G401.6 (cell line): ENCODE measurements around the gene PKHD1.

Source experiments
- FAIRE-seq: peaks from 2 replicates; lab custom pipeline; 2012; peaks lifted over from hg19 to GRCh38; lab: Jason Lieb, UNC

PKHD1 gene

GRCh38 chr6:51678905-51679620, 408.4 kb downstream of the PKHD1 start:
- no peak for FAIRE-seq

- no peak for FAIRE-seq
Observed at GRCh38 chr6:51678274-51678673, 409.1 kb downstream of the PKHD1 start.

DNA sequence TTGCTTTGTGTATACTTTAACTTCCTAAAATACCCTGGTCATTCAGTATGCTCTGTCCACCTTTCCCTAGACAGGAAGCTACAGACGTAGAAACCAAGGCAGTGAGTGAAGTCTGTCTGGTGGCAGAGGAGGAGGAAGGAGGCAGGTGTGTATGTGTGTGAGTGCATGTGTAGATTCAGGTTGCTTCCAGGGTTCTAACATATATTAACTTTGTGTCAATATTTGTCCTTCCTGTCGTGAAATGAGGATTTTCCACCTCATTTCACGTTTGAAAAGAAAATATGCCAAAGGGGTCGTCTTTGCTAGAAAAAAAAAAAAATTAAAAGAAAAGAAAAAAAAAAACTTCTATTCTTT, 411.5 kb downstream of the PKHD1 start:
- no peak for FAIRE-seq

- FAIRE-seq = no peak
Observed at GRCh38 chr6:51675020-51675921, 412.1 kb downstream of the PKHD1 start.

- FAIRE-seq = no peak
Observed at GRCh38 chr6:51663525-51663924, 423.9 kb downstream of the PKHD1 start.

GRCh38 chr6:51660767-51661166, 426.6 kb downstream of the PKHD1 start:
- no peak for FAIRE-seq

DNA sequence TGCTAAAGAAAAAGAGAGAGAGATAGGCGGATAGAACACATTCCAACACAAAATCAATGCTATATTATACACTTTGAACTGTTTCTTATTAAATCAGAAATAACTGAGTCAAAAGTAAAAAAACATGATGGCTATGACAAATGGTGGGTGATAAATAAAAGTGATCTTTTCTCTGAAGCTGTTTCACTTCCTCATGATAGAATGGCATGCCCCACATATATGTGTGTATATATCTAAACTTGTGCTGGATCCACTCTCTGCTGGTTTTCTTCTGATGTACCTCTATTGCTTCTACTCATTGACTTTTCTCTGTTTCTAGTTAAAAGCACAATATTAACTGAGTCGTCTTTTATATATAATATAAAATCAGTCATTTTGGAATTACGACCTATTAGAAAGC, 429.9 kb downstream of the PKHD1 start:
- no peak for FAIRE-seq

DNA sequence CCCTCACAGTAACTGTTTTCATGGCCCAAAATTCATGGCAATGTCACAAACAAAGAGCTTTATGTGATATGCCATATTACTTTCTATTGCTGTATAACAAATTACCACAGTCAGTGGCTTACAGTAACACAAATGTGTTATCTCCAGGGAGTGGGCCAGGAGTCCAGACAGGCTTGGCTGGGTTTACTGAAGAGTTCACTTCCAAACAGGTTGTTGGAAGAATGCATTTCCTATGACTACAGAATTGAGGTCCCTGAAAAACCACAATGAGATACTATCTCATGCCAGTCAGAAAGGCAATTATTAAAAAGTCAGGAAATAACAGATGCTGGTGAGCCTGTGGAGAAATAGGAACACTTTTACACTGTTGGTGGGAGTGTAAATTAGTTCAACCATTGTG, 431.9 kb downstream of the PKHD1 start:
- FAIRE-seq = no peak

DNA sequence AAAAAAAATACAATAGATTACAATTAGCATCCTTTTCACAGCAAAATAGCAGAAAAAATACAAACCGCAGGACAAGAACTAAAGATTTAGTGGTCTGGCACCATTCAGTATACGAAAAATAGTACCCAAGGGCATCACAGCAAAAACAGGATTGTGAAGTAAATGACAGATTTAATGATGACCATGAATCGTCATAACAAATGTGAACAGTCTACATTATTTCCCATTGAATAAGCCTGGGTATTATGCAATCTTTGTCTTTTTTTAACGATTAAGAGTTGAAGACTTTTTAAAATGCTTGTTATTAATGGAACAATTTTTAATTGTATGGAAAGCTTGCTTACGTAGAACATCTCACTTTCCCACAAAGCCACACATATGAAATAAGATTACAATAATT, 432.8 kb downstream of the PKHD1 start:
- FAIRE-seq = no peak

DNA sequence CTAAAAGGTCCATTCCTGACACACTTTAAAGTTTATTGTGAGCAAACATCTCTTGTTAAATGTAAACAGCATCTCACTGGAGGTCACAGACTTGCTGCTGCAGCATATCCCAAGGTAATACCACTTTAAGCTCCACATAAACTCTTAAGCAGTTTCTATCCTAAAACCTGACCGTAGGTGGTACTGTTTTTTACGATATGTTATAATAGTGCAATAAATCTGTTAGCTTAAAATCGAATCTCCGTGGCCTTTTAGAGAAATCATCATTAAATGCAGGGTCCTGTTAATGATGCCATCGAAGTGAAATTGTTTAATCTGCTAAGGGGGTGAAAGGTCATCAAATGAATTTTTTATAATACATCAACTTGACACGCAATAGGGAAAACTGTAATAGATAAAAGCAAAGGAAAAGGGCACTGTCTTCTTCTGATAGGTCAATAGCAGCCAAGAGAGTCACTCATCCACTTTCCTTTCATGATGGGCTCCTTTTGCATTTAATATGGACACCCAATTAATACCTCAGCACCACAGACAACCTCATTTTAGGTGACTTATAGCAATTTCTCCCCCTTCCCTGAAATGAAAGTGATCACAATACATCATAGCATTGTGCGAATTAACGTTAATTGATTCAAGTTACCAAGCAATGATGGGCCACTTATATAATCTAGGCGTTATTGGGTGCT, 436.1 kb downstream of the PKHD1 start:
- FAIRE-seq = no peak

GRCh38 chr6:51648774-51649173, 438.6 kb downstream of the PKHD1 start:
- FAIRE-seq = no peak

DNA sequence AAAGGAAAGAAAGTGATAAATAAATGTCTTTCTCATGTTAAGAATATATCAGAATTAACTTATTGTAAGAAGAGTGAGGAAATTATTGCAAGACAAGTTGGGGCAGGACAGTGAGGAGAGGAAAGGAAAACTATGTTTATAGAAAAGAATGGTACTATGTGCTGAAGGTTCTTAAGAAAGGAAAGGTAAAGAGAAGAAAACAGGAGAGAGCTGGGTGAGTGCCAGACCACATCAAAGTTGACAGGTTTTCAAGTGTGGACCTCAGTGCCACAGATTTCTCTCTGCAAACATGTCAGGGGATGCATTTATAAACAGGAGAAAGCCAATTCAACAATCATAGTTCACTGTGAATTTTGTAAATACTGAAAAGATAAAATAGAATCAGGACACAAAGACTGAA, 439.2 kb downstream of the PKHD1 start:
- no peak for FAIRE-seq

- FAIRE-seq = no peak
Observed at GRCh38 chr6:51644426-51644825, 443.0 kb downstream of the PKHD1 start.

- FAIRE-seq = no peak
Observed at GRCh38 chr6:51640021-51640420, 447.4 kb downstream of the PKHD1 start.

- FAIRE-seq = no peak
Observed at GRCh38 chr6:51633424-51633823, 454.0 kb downstream of the PKHD1 start.

GRCh38 chr6:51630011-51630410, 457.4 kb downstream of the PKHD1 start:
- no peak for FAIRE-seq

DNA sequence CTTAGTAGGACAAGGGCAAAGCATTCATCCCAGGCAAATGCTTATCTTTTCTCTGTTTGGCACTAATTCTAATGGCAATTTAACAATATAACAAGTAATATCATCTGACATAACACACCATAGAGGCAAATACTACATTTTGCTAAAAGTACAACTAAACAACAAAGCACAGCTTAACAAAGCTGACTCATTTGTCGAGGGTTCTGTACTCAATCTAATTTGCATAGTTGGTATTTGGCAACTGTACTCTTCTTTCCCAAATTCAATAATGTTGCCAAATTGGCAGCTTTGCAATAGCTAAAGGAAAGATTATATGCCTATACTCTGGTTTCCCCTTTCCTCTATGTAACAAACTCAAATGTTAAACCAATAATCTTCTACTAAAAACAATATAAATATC, 461.0 kb downstream of the PKHD1 start:
- FAIRE-seq = no peak

GRCh38 chr6:51625566-51625965, 461.8 kb downstream of the PKHD1 start:
- no peak for FAIRE-seq

GRCh38 chr6:51620971-51621370, 466.4 kb downstream of the PKHD1 start:
- FAIRE-seq = no peak

DNA sequence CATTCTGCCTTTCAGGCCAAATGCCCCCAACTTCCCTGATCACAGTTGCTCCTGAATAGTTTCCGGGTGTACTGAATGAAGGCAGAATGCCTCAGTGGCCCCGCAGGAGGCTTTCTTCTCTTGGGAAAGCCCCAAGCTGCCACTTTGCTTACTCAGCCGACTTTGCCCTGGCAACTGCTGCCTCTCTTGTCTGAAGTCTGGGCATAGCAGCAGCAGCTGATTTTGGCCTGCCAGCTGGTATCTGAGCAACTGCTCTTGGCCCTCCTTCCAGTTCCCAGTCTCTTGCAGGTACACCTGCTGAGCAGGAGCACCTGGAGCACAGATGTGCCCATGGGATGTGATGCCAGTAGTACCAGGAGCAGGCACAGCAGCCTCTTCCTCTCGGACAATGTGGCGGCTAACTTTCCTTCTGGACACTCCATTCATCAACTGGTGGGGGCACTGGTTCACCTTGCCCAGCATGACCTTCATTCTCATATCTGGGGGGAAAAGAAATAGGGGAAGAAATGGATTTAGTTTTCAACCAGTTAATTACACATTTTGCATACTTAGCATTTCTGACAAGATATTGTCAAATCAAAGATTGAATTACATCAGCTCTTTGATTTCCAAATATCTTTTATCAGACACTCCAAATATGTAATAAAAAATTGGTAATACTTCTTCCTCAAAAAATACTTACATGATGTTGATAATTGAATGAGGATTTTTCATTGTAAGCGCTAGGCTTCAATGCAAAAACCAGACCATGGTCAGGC, 468.2 kb downstream of the PKHD1 start:
- FAIRE-seq = no peak

DNA sequence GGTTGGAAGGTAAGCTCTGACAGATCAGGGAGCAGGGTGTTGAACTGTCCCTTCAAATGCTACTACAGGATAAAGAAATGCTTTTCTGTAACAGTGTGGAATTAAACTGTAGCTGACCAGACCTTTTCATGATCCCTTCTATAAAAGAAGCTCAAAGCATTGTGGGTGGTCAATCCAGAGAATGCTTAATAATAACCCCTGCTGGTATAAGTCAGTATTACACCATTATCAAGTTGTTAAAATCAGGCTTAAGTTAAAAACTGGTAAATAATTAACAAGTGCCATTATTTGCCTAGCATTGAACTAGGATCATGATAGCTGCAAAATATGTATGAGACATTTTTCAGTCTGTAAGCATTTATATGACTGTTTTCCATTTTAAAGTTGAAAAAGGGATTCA, 468.9 kb downstream of the PKHD1 start:
- FAIRE-seq = no peak

GRCh38 chr6:51617751-51618150, 469.7 kb downstream of the PKHD1 start:
- FAIRE-seq = no peak
